HepG2 (cell line): ENCODE measurements around the gene ZNFX1. TPM values are rescaled to one million over a fixed set of nuclear protein-coding genes. Genes with fewer than 3 reads are reported as not detected.

Experiments used
- ATAC-seq: fragments of 200-7000 bp; cut with Tn5 transposase; 3 replicates; pipeline ENCODE4 v1.9.1; 2020; ENCODE audit warnings: mild to moderate bottlenecking, moderate library complexity
- BruUV-seq: library from RNA; stranded (reverse); fragments of 400-500 nt; replicated peaks from 2 replicates; lab custom pipeline; 2021; lab: Mats Ljungman, UMichigan
- CTCF ChIA-PET: fragments of 300-600 bp; formaldehyde crosslinking; extraction: SDS; loops from one replicate; lab custom pipeline; 2021; ENCODE audit warnings: low total read pairs, inconsistent platforms, low intra/inter-chr PET ratio; lab: Yijun Ruan, JAX
- POLR2A ChIA-PET: fragments of 350-600 bp; sonication (Branson Sonifier 250); formaldehyde crosslinking; loops from one replicate; lab custom pipeline; 2020; ENCODE audit warnings: antibody characterized with exemption, inconsistent platforms; lab: Yijun Ruan, JAX
- DNase-seq: peaks from one replicate; pipeline ENCODE4 v3.0.0-alpha.2; 2015; ENCODE audit warnings: low spot score
- FAIRE-seq: peaks from 3 replicates; lab custom pipeline; 2011; peaks lifted over from hg19 to GRCh38; lab: Jason Lieb, UNC
- H2AFZ ChIP-seq: one replicate; pipeline ENCODE4 v1.6.1; 2011; ENCODE audit warnings: low read length, inconsistent platforms
- H3K27ac ChIP-seq: fragments of 300-600 bp; 3 replicates; pipeline ENCODE4 v1.8.0; 2011; ENCODE audit warnings: mixed run types, mild to moderate bottlenecking, mixed read lengths, low read length, inconsistent platforms; ENCODE audit not compliant: insufficient read depth; ENCODE audit errors: extremely low read length
- H3K27me3 ChIP-seq, 2 experiments: fragments of 200-600 bp in 1 of 2; 2 replicates in 1 of 2; 3 replicates in 1 of 2; pipeline versions ENCODE4 v1.6.0 to v1.8.0; 2011; ENCODE audit warnings: low read length in 2 of 2, mild to moderate bottlenecking in 2 of 2, moderate library complexity in 2 of 2, inconsistent platforms in 1 of 2; ENCODE audit not compliant: insufficient read depth in 2 of 2, control insufficient read depth in 1 of 2
- H3K36me3 ChIP-seq, 2 experiments: fragments of 200-600 bp in 1 of 2; replicated peaks in 1 of 2; 2 replicates in 1 of 2; 3 replicates in 1 of 2; pipeline versions ENCODE4 v1.5.1 to v1.8.0; 2011; ENCODE audit warnings: low read length in 2 of 2, inconsistent platforms in 1 of 2; ENCODE audit not compliant: insufficient read depth in 2 of 2, control insufficient read depth in 1 of 2
- H3K4me1 ChIP-seq: 2 replicates; pipeline ENCODE4 v1.5.1; 2012; ENCODE audit warnings: low read length, inconsistent platforms; ENCODE audit not compliant: insufficient read depth
- H3K4me2 ChIP-seq: 2 replicates; pipeline ENCODE4 v1.6.0; 2011; ENCODE audit warnings: low read depth, low read length, inconsistent platforms
- H3K4me3 ChIP-seq, 3 experiments: fragments of 200-600 bp in 1 of 3; sonication (generic), shearing (Covaris generic) in 1 of 3; replicated peaks in 1 of 3; 2 replicates each; pipeline ENCODE4 v1.5.1; 2011 to 2016; ENCODE audit warnings: low read length in 3 of 3, inconsistent platforms in 2 of 3, low read depth in 2 of 3, mild to moderate bottlenecking in 2 of 3, control low read depth in 1 of 3, mixed read lengths in 1 of 3; ENCODE audit not compliant: insufficient read depth in 1 of 3
- H3K79me2 ChIP-seq: one replicate; pipeline ENCODE4 v1.6.1; 2011; ENCODE audit warnings: low read length, inconsistent platforms; ENCODE audit not compliant: insufficient read depth
- H3K9ac ChIP-seq: 2 replicates; pipeline ENCODE4 v1.6.0; 2011; ENCODE audit warnings: mild to moderate bottlenecking, low read depth, low read length, inconsistent platforms; ENCODE audit not compliant: insufficient read depth
- H3K9me3 ChIP-seq: 2 replicates; pipeline ENCODE4 v1.5.1; 2012; ENCODE audit warnings: mild to moderate bottlenecking, low read length
- H4K20me1 ChIP-seq: 2 replicates; pipeline ENCODE4 v1.6.0; 2011; ENCODE audit warnings: inconsistent platforms, mild to moderate bottlenecking, low read length, moderate library complexity; ENCODE audit not compliant: insufficient read depth
- EED ChIP-seq: sonication (generic); formaldehyde crosslinking; IDR thresholded peaks from 2 replicates; pipeline ENCODE4 v1.5.0; 2020; ENCODE audit warnings: mild to moderate bottlenecking, missing genetic modification reagents
- EZH2 ChIP-seq: conservative IDR thresholded peaks from 2 replicates; pipeline ENCODE4 v1.6.1; 2012; ENCODE audit warnings: mild to moderate bottlenecking, low read depth, low read length, moderate library complexity
- HNRNPLL ChIP-seq: fragments of 200-400 bp; formaldehyde crosslinking; IDR thresholded peaks from 2 replicates; pipeline ENCODE4 v1.6.1; 2017; ENCODE audit warnings: mild to moderate bottlenecking, low read depth, low read length; ENCODE audit not compliant: poor library complexity, severe bottlenecking
- MIER2 ChIP-seq: IDR thresholded peaks from 2 replicates; pipeline ENCODE4 v1.6.1; 2016; ENCODE audit warnings: missing biosample characterization, missing genetic modification reagents
- MTF2 ChIP-seq: sonication (generic); formaldehyde crosslinking; IDR thresholded peaks from 2 replicates; pipeline ENCODE4 v1.5.0; 2020; ENCODE audit warnings: missing genetic modification reagents, borderline replicate concordance
- TRIM24 ChIP-seq: sonication (generic); formaldehyde crosslinking; IDR thresholded peaks from 2 replicates; pipeline ENCODE4 v1.8.0; 2022; ENCODE audit warnings: mild to moderate bottlenecking, missing genetic modification reagents
- ZNF329 ChIP-seq: sonication (generic); formaldehyde crosslinking; IDR thresholded peaks from 2 replicates; pipeline ENCODE4 v1.9.0; 2021; ENCODE audit warnings: low read depth, mild to moderate bottlenecking, missing genetic modification reagents
- ZSCAN21 ChIP-seq: sonication (generic); formaldehyde crosslinking; IDR thresholded peaks from 2 replicates; pipeline ENCODE4 v1.8.0; 2022; ENCODE audit warnings: mild to moderate bottlenecking, missing genetic modification reagents, moderate library complexity, borderline replicate concordance
- ZUFSP ChIP-seq: sonication (generic); formaldehyde crosslinking; IDR thresholded peaks from 2 replicates; pipeline ENCODE4 v1.9.0; 2021; ENCODE audit warnings: missing genetic modification reagents, mild to moderate bottlenecking, borderline replicate concordance
- WGBS: methylation state at CpG from one replicate; pipeline ENCODE4 v1.1.6; 2017; ENCODE audit warnings: low lambda C conversion rate; 5-methylcytosine and 5-hydroxymethylcytosine counted together
- in situ Hi-C: cut with HindIII; loops from 2 replicates; pipeline ENCODE4 v1.10.0; 2017; ENCODE audit warnings: low pct_unique_long_range_greater_than_20kb; ENCODE audit not compliant: extremely low pct_ligation_motif_present
- intact Hi-C: fragments of 100-400 bp; cut with micrococcal nuclease; formaldehyde crosslinking; loops from one replicate; pipeline ENCODE4 v1.10.0; 2022; ENCODE audit not compliant: unreplicated experiment
- polyA plus RNA-seq, 8 experiments: library from polyadenylated mRNA; depleted of rRNA in 3 of 8; stranded (reverse) in 7 of 8; unstranded in 1 of 8; fragments of >200 nt; fragmentation: Illumina TruSeq in 4 of 8; extraction: Trizol in 4 of 8; gene quantifications; 2 replicates each; pipeline versions ENCODE4 v1.2.1 to v1.2.3, GENCODE V29; 2011 to 2016; ENCODE audit warnings: low read depth in 4 of 8, missing spikeins in 1 of 8, mixed read lengths in 1 of 8; ENCODE audit not compliant: insufficient read depth in 1 of 8
- total RNA-seq, 5 experiments: library from RNA; depleted of rRNA; stranded (reverse); fragments of >200 nt; fragmentation: Illumina TruSeq; extraction: Trizol; gene quantifications; 2 replicates each; pipeline ENCODE4 v1.2.3, GENCODE V29; 2016; ENCODE audit warnings: low read depth in 1 of 5
- TF ChIP-seq, protein P1 (sequence below): sonication (generic); formaldehyde crosslinking; IDR thresholded peaks from 2 replicates; pipeline ENCODE4 v1.5.1; 2020; ENCODE audit warnings: mild to moderate bottlenecking, missing genetic modification reagents, moderate library complexity

The ZNFX1 gene
- total and polyA plus RNA-seq, 2 of the 13 experiments (the other 11 are each of a cell fraction or from before 2014, with no cell fraction given), result 2.9 to 11.1 TPM

GRCh38 chr20:49318430-49319207, 40.8 kb upstream of the ZNFX1 start:
- DNase-seq, result no peak
- Histone ChIP-seq H3K9ac (no peak overlapping the region), H3K4me1 (peaks cover 9% of the 10 kb centered on the region; the same call in 1 of the 2 replicates), H2AFZ (no peak overlapping the region), H3K27ac (no peak overlapping the region), H3K4me2 (peak overlapping the region; percentile 29), H3K4me3 (peak overlapping the region in 1 of 3 experiments; percentile 47; a peak in 1 of 6 replicates), H3K79me2 (no peaks in the 10 kb centered on the region), H3K36me3 (no peaks in the 10 kb centered on the region), H4K20me1 (no peaks in the 10 kb centered on the region), H3K9me3 (no peaks in the 10 kb centered on the region), H3K27me3 (peaks cover 7 to 55% of the 10 kb centered on the region in 2 experiments; a peak in 4 of 5 replicates)
- intact Hi-C loops (loop anchor here (2.0 kb wide), 1 partner anchor 42 kb away; no protein-coding TSS in a partner anchor), in situ Hi-C loops (no loop called here)
- ATAC-seq, result peak; percentile 36; the same call in 2 of the 3 replicates
- CTCF ChIA-PET, result no interaction called here
- no peak for FAIRE-seq
- no TSS peak for BruUV-seq
- POLR2A ChIA-PET, result interaction anchor here (1.3 kb wide), 1 partner anchor 14 kb away, joined by 3 read pairs; no protein-coding TSS in a partner anchor
- WGBS, result 36% methylated on average over 69 of the region's 70 CpGs
- TF ChIP-seq TRIM24 (CRISPR knock-in tag), result no peak
- peak; percentile 98 for TF ChIP-seq MTF2 (CRISPR knock-in tag)
- peak; percentile 27 for TF ChIP-seq HNRNPLL
- TF ChIP-seq, protein P1, sequence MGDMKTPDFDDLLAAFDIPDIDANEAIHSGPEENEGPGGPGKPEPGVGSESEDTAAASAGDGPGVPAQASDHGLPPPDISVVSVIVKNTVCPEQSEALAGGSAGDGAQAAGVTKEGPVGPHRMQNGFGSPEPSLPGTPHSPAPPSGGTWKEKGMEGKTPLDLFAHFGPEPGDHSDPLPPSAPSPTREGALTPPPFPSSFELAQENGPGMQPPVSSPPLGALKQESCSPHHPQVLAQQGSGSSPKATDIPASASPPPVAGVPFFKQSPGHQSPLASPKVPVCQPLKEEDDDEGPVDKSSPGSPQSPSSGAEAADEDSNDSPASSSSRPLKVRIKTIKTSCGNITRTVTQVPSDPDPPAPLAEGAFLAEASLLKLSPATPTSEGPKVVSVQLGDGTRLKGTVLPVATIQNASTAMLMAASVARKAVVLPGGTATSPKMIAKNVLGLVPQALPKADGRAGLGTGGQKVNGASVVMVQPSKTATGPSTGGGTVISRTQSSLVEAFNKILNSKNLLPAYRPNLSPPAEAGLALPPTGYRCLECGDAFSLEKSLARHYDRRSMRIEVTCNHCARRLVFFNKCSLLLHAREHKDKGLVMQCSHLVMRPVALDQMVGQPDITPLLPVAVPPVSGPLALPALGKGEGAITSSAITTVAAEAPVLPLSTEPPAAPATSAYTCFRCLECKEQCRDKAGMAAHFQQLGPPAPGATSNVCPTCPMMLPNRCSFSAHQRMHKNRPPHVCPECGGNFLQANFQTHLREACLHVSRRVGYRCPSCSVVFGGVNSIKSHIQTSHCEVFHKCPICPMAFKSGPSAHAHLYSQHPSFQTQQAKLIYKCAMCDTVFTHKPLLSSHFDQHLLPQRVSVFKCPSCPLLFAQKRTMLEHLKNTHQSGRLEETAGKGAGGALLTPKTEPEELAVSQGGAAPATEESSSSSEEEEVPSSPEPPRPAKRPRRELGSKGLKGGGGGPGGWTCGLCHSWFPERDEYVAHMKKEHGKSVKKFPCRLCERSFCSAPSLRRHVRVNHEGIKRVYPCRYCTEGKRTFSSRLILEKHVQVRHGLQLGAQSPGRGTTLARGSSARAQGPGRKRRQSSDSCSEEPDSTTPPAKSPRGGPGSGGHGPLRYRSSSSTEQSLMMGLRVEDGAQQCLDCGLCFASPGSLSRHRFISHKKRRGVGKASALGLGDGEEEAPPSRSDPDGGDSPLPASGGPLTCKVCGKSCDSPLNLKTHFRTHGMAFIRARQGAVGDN (CRISPR knock-in tag), result peak; percentile 33; the same call in 1 of the 2 replicates
- TF ChIP-seq MIER2 (CRISPR knock-in tag), result no peak
- TF ChIP-seq EED (CRISPR knock-in tag), result 0 out of 2 replicates have a peak, but pooled peaks have one; percentile 39
- peak; percentile 53; the same call in 1 of the 2 replicates for TF ChIP-seq ZSCAN21 (CRISPR knock-in tag)
- no peak for TF ChIP-seq ZNF329 (CRISPR knock-in tag)
- TF ChIP-seq ZUFSP (CRISPR knock-in tag), result no peak
- peak; percentile 99 for TF ChIP-seq EZH2
